HepG2 (cell line): Measurements from ENCODE around the gene PHTF2.

Source experiments
- BRF2 ChIP-seq: sonication (generic); formaldehyde crosslinking; IDR thresholded peaks from 2 replicates; pipeline ENCODE4 v1.8.1; 2022; ENCODE audit warnings: mild to moderate bottlenecking, missing genetic modification reagents
- CTCF ChIP-seq: sonication (generic); formaldehyde crosslinking; IDR thresholded peaks from 2 replicates; pipeline ENCODE4 v1.5.0; 2020; ENCODE audit warnings: mild to moderate bottlenecking, missing genetic modification reagents, moderate library complexity
- FOSL1 ChIP-seq: sonication (generic); formaldehyde crosslinking; IDR thresholded peaks from 2 replicates; pipeline ENCODE4 v1.9.0; 2021; ENCODE audit warnings: missing genetic modification reagents, borderline replicate concordance
- KLF6 ChIP-seq: IDR thresholded peaks from 2 replicates; pipeline ENCODE4 v1.8.0; 2016; ENCODE audit warnings: missing biosample characterization, missing genetic modification reagents
- POLR2A ChIP-seq, 2 experiments: IDR thresholded peaks; 2 replicates each; pipeline ENCODE4 v1.6.1; 2011; ENCODE audit warnings: low read depth in 2 of 2, low read length in 2 of 2, mild to moderate bottlenecking in 1 of 2, moderate library complexity in 1 of 2; ENCODE audit not compliant: insufficient read depth in 1 of 2
- RERE ChIP-seq: IDR thresholded peaks from 2 replicates; pipeline ENCODE4 v1.6.1; 2016; ENCODE audit warnings: low read depth, missing genetic modification reagents, missing compliant biosample characterization
- SYNCRIP ChIP-seq: fragments of 200-400 bp; formaldehyde crosslinking; IDR thresholded peaks from 2 replicates; pipeline ENCODE4 v1.6.1; 2018; ENCODE audit warnings: mild to moderate bottlenecking, low read depth, low read length; ENCODE audit not compliant: insufficient read depth
- YY1 ChIP-seq: IDR thresholded peaks from 2 replicates; pipeline ENCODE4 v1.6.1; 2011; ENCODE audit warnings: low read length, low read depth, moderate library complexity, mild to moderate bottlenecking; ENCODE audit not compliant: insufficient read depth, insufficient replicate concordance
- ZNF235 ChIP-seq: sonication (generic); formaldehyde crosslinking; IDR thresholded peaks from 2 replicates; pipeline ENCODE4 v1.8.1; 2023; ENCODE audit warnings: mild to moderate bottlenecking, missing genetic modification reagents, borderline replicate concordance
- ZNF253 ChIP-seq: sonication (generic); formaldehyde crosslinking; IDR thresholded peaks from 2 replicates; pipeline ENCODE4 v1.8.0; 2022; ENCODE audit warnings: mild to moderate bottlenecking, missing genetic modification reagents, borderline replicate concordance

- TF ChIP-seq CTCF (CRISPR knock-in tag) (no peak), POLR2A (IDR thresholded peaks at IDR 0.05; ENCODE audit: insufficient read depth in 1 of 2, low read depth in 2 of 2, low read length in 2 of 2) (no peak), FOSL1 (CRISPR knock-in tag) (no peak), BRF2 (CRISPR knock-in tag) (no peak), YY1 (no peak), KLF6 (no peak), SYNCRIP (no peak), RERE (no peak), ZNF253 (CRISPR knock-in tag) (no peak), ZNF235 (no peak)
These were observed 181.6 kb downstream of the PHTF2 start for GRCh38 chr7:77980087-77980713.
